ENCODE measurements around the gene ZCCHC7. TPM values are rescaled to one million over a fixed set of nuclear protein-coding genes. Genes with fewer than 3 reads are reported as not detected.
"Not testable (repeated sequence)": the region's sequence is repeated elsewhere in the genome, so short reads cannot be mapped to it uniquely, and the experiment has no call there.

ZCCHC7 gene
- 31.5 and 32.6 TPM in 2 replicates for total RNA-seq

GRCh38 chr9:37119907-37120842, at the start of gene ZCCHC7:
Gene ZCCHC7 (plus strand): TSS chr9:37120574.
- H3K27me3 ChIP-seq (ENCODE audit: insufficient read depth, low read length) = no peaks in the 10 kb centered on the region
- TF ChIP-seq, protein P1, sequence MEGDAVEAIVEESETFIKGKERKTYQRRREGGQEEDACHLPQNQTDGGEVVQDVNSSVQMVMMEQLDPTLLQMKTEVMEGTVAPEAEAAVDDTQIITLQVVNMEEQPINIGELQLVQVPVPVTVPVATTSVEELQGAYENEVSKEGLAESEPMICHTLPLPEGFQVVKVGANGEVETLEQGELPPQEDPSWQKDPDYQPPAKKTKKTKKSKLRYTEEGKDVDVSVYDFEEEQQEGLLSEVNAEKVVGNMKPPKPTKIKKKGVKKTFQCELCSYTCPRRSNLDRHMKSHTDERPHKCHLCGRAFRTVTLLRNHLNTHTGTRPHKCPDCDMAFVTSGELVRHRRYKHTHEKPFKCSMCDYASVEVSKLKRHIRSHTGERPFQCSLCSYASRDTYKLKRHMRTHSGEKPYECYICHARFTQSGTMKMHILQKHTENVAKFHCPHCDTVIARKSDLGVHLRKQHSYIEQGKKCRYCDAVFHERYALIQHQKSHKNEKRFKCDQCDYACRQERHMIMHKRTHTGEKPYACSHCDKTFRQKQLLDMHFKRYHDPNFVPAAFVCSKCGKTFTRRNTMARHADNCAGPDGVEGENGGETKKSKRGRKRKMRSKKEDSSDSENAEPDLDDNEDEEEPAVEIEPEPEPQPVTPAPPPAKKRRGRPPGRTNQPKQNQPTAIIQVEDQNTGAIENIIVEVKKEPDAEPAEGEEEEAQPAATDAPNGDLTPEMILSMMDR (IDR thresholded peaks at IDR 0.05; ENCODE audit: extremely low read depth, low read depth, low read length) = no peak

DNA sequence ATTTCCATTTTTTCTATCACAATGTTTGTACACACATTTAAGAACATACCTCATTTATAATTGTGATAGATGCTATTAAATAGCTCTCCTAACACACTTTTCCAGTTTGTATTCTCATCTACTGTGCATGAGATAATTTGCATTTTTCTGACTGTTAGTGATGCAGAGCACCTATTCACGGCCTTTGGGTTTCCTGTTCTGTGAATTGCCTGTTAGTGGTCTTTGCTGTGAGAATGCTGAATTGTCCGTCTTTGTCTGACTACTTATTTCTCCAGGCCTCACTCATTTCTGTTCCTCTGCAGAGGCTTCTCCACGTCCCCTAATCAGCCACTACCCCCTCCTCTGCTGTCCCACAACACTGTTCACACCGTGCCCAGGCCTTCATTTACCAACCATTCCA, 45.6 kb upstream of the ZCCHC7 start:
- H2AFZ ChIP-seq (ENCODE audit: low read length); H3K4me1 ChIP-seq (ENCODE audit: insufficient read depth, low read length); H3K27me3 ChIP-seq (ENCODE audit: insufficient read depth, low read length); H3K9me3 ChIP-seq (ENCODE audit: low read depth, low read length); H3K4me3 ChIP-seq (ENCODE audit: insufficient read depth, low read length); H4K20me1 ChIP-seq (ENCODE audit: insufficient read depth, low read length); H3K27ac ChIP-seq (ENCODE audit: low read depth, low read length); H3K36me3 ChIP-seq (ENCODE audit: insufficient read depth, low read length); DNase-seq (ENCODE audit: insufficient read length, low spot score, missing footprints); H3K4me2 ChIP-seq (ENCODE audit: insufficient read depth, low read length); H3K79me2 ChIP-seq (ENCODE audit: insufficient read depth, low read length): not testable (repeated sequence)

More at GRCh38 chr9:37119907-37120842, at the start of gene ZCCHC7:
- H3K27ac ChIP-seq (ENCODE audit: low read depth, low read length) = peak within 1 kb of the TSS; percentile 91
- no peaks in the 10 kb centered on the region for H3K36me3 ChIP-seq (ENCODE audit: insufficient read depth, low read length)
- peak; percentile 97 for DNase-seq (ENCODE audit: insufficient read length, low spot score, missing footprints)
- H3K4me1 ChIP-seq (ENCODE audit: insufficient read depth, low read length) = peaks cover 13% of the 10 kb centered on the region
- H2AFZ ChIP-seq (ENCODE audit: low read length) = peak within 1 kb of the TSS; percentile 99
- H4K20me1 ChIP-seq (ENCODE audit: insufficient read depth, low read length) = peaks cover 18% of the 10 kb centered on the region
- H3K4me2 ChIP-seq (ENCODE audit: insufficient read depth, low read length) = peak within 1 kb of the TSS; percentile 95
- peaks cover 4% of the 10 kb centered on the region for H3K9me3 ChIP-seq (ENCODE audit: low read depth, low read length)
- H3K4me3 ChIP-seq (ENCODE audit: insufficient read depth, low read length) = peak within 1 kb of the TSS; percentile 98
- peaks cover 45% of the 10 kb centered on the region for H3K79me2 ChIP-seq (ENCODE audit: insufficient read depth, low read length)

DNA sequence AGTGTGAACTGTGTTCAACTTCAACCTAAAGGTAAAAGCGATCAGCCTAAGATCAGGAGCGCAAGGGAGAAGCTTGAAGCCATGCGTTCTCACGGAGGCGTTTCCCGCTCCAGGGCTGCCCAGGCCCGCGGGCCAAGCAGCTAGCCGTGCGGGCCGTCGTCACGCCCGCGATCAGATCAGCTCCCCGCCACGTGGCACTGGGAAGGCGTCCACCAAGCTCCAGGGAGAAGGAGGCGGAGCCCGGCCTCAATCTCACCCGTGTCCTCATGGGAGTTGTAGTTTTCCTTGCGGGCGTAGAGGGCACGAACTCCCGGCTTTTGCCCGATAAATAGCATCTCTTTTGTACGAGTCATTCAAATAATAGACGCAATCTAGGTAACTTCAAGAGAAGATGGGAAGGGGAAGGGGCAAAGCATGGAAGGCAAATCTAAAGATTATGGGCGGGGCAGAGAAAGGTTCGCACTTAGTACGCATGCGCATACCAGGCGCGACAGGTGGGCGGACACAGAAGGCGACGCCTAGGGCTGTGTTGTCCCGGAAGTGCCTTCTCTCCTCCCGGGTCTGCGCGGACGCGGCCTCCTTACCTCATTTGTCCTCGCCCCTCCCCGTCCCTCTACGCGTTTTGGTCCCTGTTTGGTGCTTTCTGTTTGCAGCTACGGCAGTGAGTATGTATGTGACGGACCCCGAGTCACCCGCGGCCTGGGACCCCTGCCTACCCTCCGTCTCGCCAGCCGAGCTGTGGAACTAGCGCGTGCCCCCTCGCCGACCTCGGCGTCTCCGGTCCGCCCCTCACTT, 40.8 kb upstream of the ZCCHC7 start:
- Histone ChIP-seq H3K79me2 (ENCODE audit: insufficient read depth, low read length) (peaks cover 46% of the 10 kb centered on the region), H3K27me3 (ENCODE audit: insufficient read depth, low read length) (no peaks in the 10 kb centered on the region), H3K36me3 (ENCODE audit: insufficient read depth, low read length) (no peaks in the 10 kb centered on the region), H4K20me1 (ENCODE audit: insufficient read depth, low read length) (peaks cover 21% of the 10 kb centered on the region), H3K4me1 (ENCODE audit: insufficient read depth, low read length) (peaks cover 4% of the 10 kb centered on the region), H2AFZ (ENCODE audit: low read length) (peak overlapping the region; percentile 91), H3K27ac (ENCODE audit: low read depth, low read length) (peak overlapping the region; percentile 57), H3K4me3 (ENCODE audit: insufficient read depth, low read length) (peak overlapping the region; percentile 98), H3K9me3 (ENCODE audit: low read depth, low read length) (no peaks in the 10 kb centered on the region), H3K4me2 (ENCODE audit: insufficient read depth, low read length) (peak overlapping the region; percentile 70)
- TF ChIP-seq, protein P1 (IDR thresholded peaks at IDR 0.05; ENCODE audit: extremely low read depth, low read depth, low read length) = no peak
- peak; percentile 94 for DNase-seq (ENCODE audit: insufficient read length, low spot score, missing footprints)

DNA sequence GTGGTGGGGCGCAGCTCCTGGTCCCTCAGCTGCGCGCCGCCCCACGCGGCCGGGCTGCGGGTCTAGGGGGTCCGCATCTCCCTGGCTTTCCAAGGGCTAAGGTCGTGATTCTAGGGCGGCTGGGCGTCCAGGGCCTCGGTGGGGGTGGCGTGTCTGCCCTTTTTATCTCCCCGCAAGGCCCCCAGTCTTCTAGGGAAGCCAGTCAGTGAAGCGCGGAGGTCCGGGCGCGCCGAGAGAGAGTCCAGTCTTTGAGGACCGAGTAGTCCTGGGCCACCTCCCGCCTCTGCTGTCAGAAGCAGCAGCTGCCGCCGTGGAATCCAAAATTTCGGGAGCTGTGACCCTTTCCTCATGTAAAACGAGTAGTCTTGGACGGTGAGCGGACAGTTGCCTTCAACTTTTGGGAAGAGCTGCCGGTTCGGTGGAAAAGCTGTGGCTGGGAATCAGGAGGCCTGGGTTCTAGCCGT, 40.2 kb upstream of the ZCCHC7 start:
- Histone ChIP-seq H2AFZ (ENCODE audit: low read length) (peak overlapping the region; percentile 91), H3K4me3 (ENCODE audit: insufficient read depth, low read length) (peak overlapping the region; percentile 98), H3K4me2 (ENCODE audit: insufficient read depth, low read length) (peak overlapping the region; percentile 70), H3K27ac (ENCODE audit: low read depth, low read length) (peak overlapping the region; percentile 57), H4K20me1 (ENCODE audit: insufficient read depth, low read length) (peaks cover 22% of the 10 kb centered on the region), H3K79me2 (ENCODE audit: insufficient read depth, low read length) (peaks cover 53% of the 10 kb centered on the region)
- DNase-seq (ENCODE audit: insufficient read length, low spot score, missing footprints) = peak; percentile 9
- not testable (repeated sequence) for H3K4me1 ChIP-seq (ENCODE audit: insufficient read depth, low read length); H3K27me3 ChIP-seq (ENCODE audit: insufficient read depth, low read length); H3K36me3 ChIP-seq (ENCODE audit: insufficient read depth, low read length); H3K9me3 ChIP-seq (ENCODE audit: low read depth, low read length)

GRCh38 chr9:37081507-37081906, 38.9 kb upstream of the ZCCHC7 start:
- H3K27me3 ChIP-seq (ENCODE audit: insufficient read depth, low read length); DNase-seq (ENCODE audit: insufficient read length, low spot score, missing footprints); H3K36me3 ChIP-seq (ENCODE audit: insufficient read depth, low read length); H3K27ac ChIP-seq (ENCODE audit: low read depth, low read length); H2AFZ ChIP-seq (ENCODE audit: low read length); H3K4me3 ChIP-seq (ENCODE audit: insufficient read depth, low read length); H3K9me3 ChIP-seq (ENCODE audit: low read depth, low read length); H3K4me1 ChIP-seq (ENCODE audit: insufficient read depth, low read length): not testable (repeated sequence)
- Histone ChIP-seq H4K20me1 (ENCODE audit: insufficient read depth, low read length) (peaks cover 27% of the 10 kb centered on the region), H3K79me2 (ENCODE audit: insufficient read depth, low read length) (peaks cover 63% of the 10 kb centered on the region), H3K4me2 (ENCODE audit: insufficient read depth, low read length) (peak overlapping the region; percentile 70)
